Mesenchymal stem cell (in vitro differentiated cells and primary cell): ENCODE results near the gene SLC24A5.

Experiments used
- DNase-seq: peaks from one replicate; pipeline ENCODE4 v3.0.0-alpha.2; 2013
- H2AFZ ChIP-seq: one replicate; pipeline ENCODE4 v1.6.1; 2013; ENCODE audit warnings: low read depth, mild to moderate bottlenecking, control low read depth, inconsistent platforms, low read length, moderate library complexity
- H2AK5ac ChIP-seq: 2 replicates; pipeline ENCODE4 v1.6.1; 2013; ENCODE audit warnings: low read length, moderate library complexity, mild to moderate bottlenecking, inconsistent platforms; ENCODE audit not compliant: severe bottlenecking
- H2BK120ac ChIP-seq: one replicate; pipeline ENCODE4 v1.6.1; 2013; ENCODE audit warnings: low read depth, mild to moderate bottlenecking, inconsistent platforms, low read length, moderate library complexity
- H2BK12ac ChIP-seq, 2 experiments: one replicate each; pipeline ENCODE4 v1.6.1; 2013; ENCODE audit warnings: inconsistent platforms in 2 of 2, low read length in 2 of 2, mild to moderate bottlenecking in 2 of 2, moderate library complexity in 2 of 2, control low read depth in 1 of 2
- H2BK15ac ChIP-seq: one replicate; pipeline ENCODE4 v1.6.1; 2013; ENCODE audit warnings: mild to moderate bottlenecking, low read depth, inconsistent platforms; ENCODE audit not compliant: poor library complexity, severe bottlenecking
- H2BK5ac ChIP-seq: 2 replicates; pipeline ENCODE4 v1.6.1; 2013; ENCODE audit warnings: low read depth, mild to moderate bottlenecking, low read length, control low read depth, inconsistent platforms; ENCODE audit not compliant: poor library complexity, severe bottlenecking
- H3K14ac ChIP-seq, 2 experiments: one replicate each; pipeline ENCODE4 v1.6.1; 2013; ENCODE audit warnings: inconsistent platforms in 2 of 2, low read length in 2 of 2, control low read depth in 1 of 2, mild to moderate bottlenecking in 1 of 2, moderate library complexity in 1 of 2
- H3K18ac ChIP-seq, 2 experiments: one replicate each; pipeline ENCODE4 v1.6.1; 2013; ENCODE audit warnings: inconsistent platforms in 2 of 2, low read length in 2 of 2, control low read depth in 1 of 2, low read depth in 1 of 2, mild to moderate bottlenecking in 1 of 2
- H3K23ac ChIP-seq, 2 experiments: one replicate each; pipeline ENCODE4 v1.6.1; 2013; ENCODE audit warnings: inconsistent platforms in 2 of 2, low read length in 2 of 2, mild to moderate bottlenecking in 2 of 2, moderate library complexity in 2 of 2, control low read depth in 1 of 2
- H3K27ac ChIP-seq: 2 replicates; pipeline ENCODE4 v1.5.1; 2013; ENCODE audit warnings: mild to moderate bottlenecking, moderate library complexity, low read length, control low read depth, inconsistent platforms; ENCODE audit not compliant: poor library complexity, severe bottlenecking
- H3K27me3 ChIP-seq, 2 experiments: 2 replicates each; pipeline versions ENCODE4 v1.6.1 to v1.7.0; 2013; ENCODE audit warnings: low read length in 2 of 2, mild to moderate bottlenecking in 2 of 2, moderate library complexity in 2 of 2, control low read depth in 1 of 2, inconsistent platforms in 1 of 2; ENCODE audit not compliant: control insufficient read depth in 1 of 2, insufficient read depth in 1 of 2
- H3K36me3 ChIP-seq, 2 experiments: 2 replicates each; pipeline versions ENCODE4 v1.6.1 to v1.7.0; 2013; ENCODE audit warnings: low read length in 2 of 2, control low read depth in 1 of 2, inconsistent platforms in 1 of 2, low read depth in 1 of 2, mild to moderate bottlenecking in 1 of 2; ENCODE audit not compliant: insufficient read depth in 2 of 2, control insufficient read depth in 1 of 2
- H3K4ac ChIP-seq, 2 experiments: one replicate each; pipeline ENCODE4 v1.6.1; 2013; ENCODE audit warnings: inconsistent platforms in 2 of 2, low read length in 2 of 2, mild to moderate bottlenecking in 2 of 2, moderate library complexity in 2 of 2, control low read depth in 1 of 2, low read depth in 1 of 2
- H3K4me1 ChIP-seq: 2 replicates; pipeline ENCODE4 v1.6.1; 2013; ENCODE audit warnings: low read depth, low read length, control low read depth; ENCODE audit not compliant: control insufficient read depth, insufficient read depth
- H3K4me2 ChIP-seq: 2 replicates; pipeline ENCODE4 v1.6.1; 2013; ENCODE audit warnings: low read length, mild to moderate bottlenecking, inconsistent platforms; ENCODE audit not compliant: poor library complexity, severe bottlenecking
- H3K4me3 ChIP-seq, 2 experiments: 2 replicates each; pipeline versions ENCODE4 v1.5.1 to v1.7.0; 2013; ENCODE audit warnings: low read length in 2 of 2, mild to moderate bottlenecking in 2 of 2, control low read depth in 1 of 2, low read depth in 1 of 2; ENCODE audit not compliant: insufficient read depth in 1 of 2
- H3K79me1 ChIP-seq: replicated peaks from 2 replicates; pipeline ENCODE4 v1.6.1; 2013; ENCODE audit warnings: mild to moderate bottlenecking, control low read depth, low read length, inconsistent platforms; ENCODE audit not compliant: poor library complexity, severe bottlenecking
- H3K9ac ChIP-seq: 2 replicates; pipeline ENCODE4 v1.7.0; 2013; ENCODE audit warnings: mild to moderate bottlenecking, low read length, moderate library complexity
- H3K9me3 ChIP-seq: 2 replicates; pipeline ENCODE4 v1.7.0; 2013; ENCODE audit warnings: mild to moderate bottlenecking, low read length; ENCODE audit not compliant: control insufficient read depth
- H4K8ac ChIP-seq: one replicate; pipeline ENCODE4 v1.6.1; 2013; ENCODE audit warnings: inconsistent platforms, mild to moderate bottlenecking, low read length, moderate library complexity
- H4K91ac ChIP-seq: one replicate; pipeline ENCODE4 v1.6.1; 2013; ENCODE audit warnings: mild to moderate bottlenecking, low read length, inconsistent platforms
- WGBS: methylation state at CpG from one replicate; pipeline ENCODE4 v1.1.7; 2013; ENCODE audit warnings: mixed read lengths; 5-methylcytosine and 5-hydroxymethylcytosine counted together

The SLC24A5 gene

GRCh38 chr15:48090666-48091065 lies 30.1 kb upstream of the SLC24A5 start:
- H2AK5ac ChIP-seq = no peak overlapping the region
- DNase-seq = peak; percentile 9
- H2BK15ac ChIP-seq = no peak overlapping the region
- peaks cover 1% of the 10 kb centered on the region for H3K4me1 ChIP-seq
- H2BK120ac ChIP-seq = no peak overlapping the region
- 80% methylated on average over 3 of the region's 3 CpGs for WGBS
- H3K27me3 ChIP-seq = peaks cover 0 to 40% of the 10 kb centered on the region in 2 experiments
- no peak overlapping the region for H3K27ac ChIP-seq
- H3K4me2 ChIP-seq = no peak overlapping the region
- H2BK12ac ChIP-seq = no peak overlapping the region
- H4K8ac ChIP-seq = no peak overlapping the region
- no peaks in the 10 kb centered on the region for H3K79me1 ChIP-seq
- no peak overlapping the region for H3K4ac ChIP-seq
- H3K4me3 ChIP-seq = no peak overlapping the region
- no peak overlapping the region for H2BK5ac ChIP-seq
- H3K23ac ChIP-seq = no peak overlapping the region
- H3K9me3 ChIP-seq = no peaks in the 10 kb centered on the region
- H3K18ac ChIP-seq = no peak overlapping the region
- no peaks in the 10 kb centered on the region for H3K36me3 ChIP-seq
- H4K91ac ChIP-seq = no peak overlapping the region
- H3K9ac ChIP-seq = no peak overlapping the region
- H3K14ac ChIP-seq = no peak overlapping the region
- no peak overlapping the region for H2AFZ ChIP-seq

- Histone ChIP-seq H3K27me3 (peaks cover 0 to 38% of the 10 kb centered on the region in 2 experiments), H3K4me2 (no peak overlapping the region), H3K4ac (no peak overlapping the region), H3K4me1 (peaks cover 4% of the 10 kb centered on the region), H3K36me3 (no peaks in the 10 kb centered on the region), H2BK15ac (no peak overlapping the region), H2BK5ac (no peak overlapping the region), H4K91ac (no peak overlapping the region), H3K9ac (no peak overlapping the region), H3K23ac (no peak overlapping the region), H3K27ac (no peak overlapping the region), H2AK5ac (no peak overlapping the region), H4K8ac (no peak overlapping the region), H3K79me1 (no peaks in the 10 kb centered on the region), H2BK120ac (no peak overlapping the region), H2AFZ (no peak overlapping the region), H3K9me3 (no peaks in the 10 kb centered on the region), H3K14ac (no peak overlapping the region), H3K18ac (peak overlapping the region in 1 of 2 experiments; percentile 46), H3K4me3 (no peak overlapping the region), H2BK12ac (no peak overlapping the region)
- 90% methylated on average over 4 of the region's 4 CpGs for WGBS
- DNase-seq = no peak
These were observed 29.3 kb upstream of the SLC24A5 start for GRCh38 chr15:48091522-48091921.

GRCh38 chr15:48096355-48096786 lies 24.4 kb upstream of the SLC24A5 start:
- Histone ChIP-seq H2AK5ac (no peak overlapping the region), H3K9me3 (no peaks in the 10 kb centered on the region), H2BK12ac (peak overlapping the region in 1 of 2 experiments; percentile 34), H3K18ac (no peak overlapping the region), H4K91ac (no peak overlapping the region), H3K36me3 (no peaks in the 10 kb centered on the region), H4K8ac (no peak overlapping the region), H2BK120ac (no peak overlapping the region), H3K23ac (no peak overlapping the region), H3K4ac (no peak overlapping the region), H3K4me3 (no peak overlapping the region), H3K9ac (no peak overlapping the region), H3K4me1 (peaks cover 2% of the 10 kb centered on the region), H3K14ac (no peak overlapping the region), H2BK5ac (no peak overlapping the region), H2BK15ac (no peak overlapping the region), H2AFZ (no peak overlapping the region), H3K79me1 (no peaks in the 10 kb centered on the region), H3K4me2 (no peak overlapping the region), H3K27me3 (peaks cover 0 to 19% of the 10 kb centered on the region in 2 experiments), H3K27ac (no peak overlapping the region)
- DNase-seq = no peak
- WGBS = 72% methylated on average over 3 of the region's 4 CpGs

- Histone ChIP-seq H3K4me3 (no peak overlapping the region), H3K79me1 (no peaks in the 10 kb centered on the region), H3K4me1 (peaks cover 2% of the 10 kb centered on the region), H2AK5ac (no peak overlapping the region), H3K4ac (no peak overlapping the region), H3K27me3 (peaks cover 0 to 17% of the 10 kb centered on the region in 2 experiments), H2AFZ (no peak overlapping the region), H2BK5ac (no peak overlapping the region), H3K4me2 (no peak overlapping the region), H3K18ac (no peak overlapping the region), H3K14ac (no peak overlapping the region), H2BK15ac (no peak overlapping the region), H2BK120ac (no peak overlapping the region), H3K23ac (no peak overlapping the region), H3K36me3 (no peaks in the 10 kb centered on the region), H3K9ac (no peak overlapping the region), H4K8ac (no peak overlapping the region), H2BK12ac (no peak overlapping the region), H3K9me3 (no peaks in the 10 kb centered on the region), H4K91ac (no peak overlapping the region), H3K27ac (no peak overlapping the region)
- WGBS = 14% methylated on average over 2 of the region's 2 CpGs
- DNase-seq = peak; percentile 90
These were observed 24.0 kb upstream of the SLC24A5 start for GRCh38 chr15:48096813-48097212.
